Stimulated activated CD4-positive, alpha-beta T cell treated with anti-CD3 and anti-CD28 coated beads, Interleukin-12 subunit alpha, Interleukin-12 subunit beta, amount 100 ng/mL, for 24 hours (primary cell): ENCODE results near the gene MPND.
A peak's percentile ranks its signal among the peaks of the same experiment; 100 is the strongest.

Experiments
- DNase-seq, 2 experiments: peaks; one replicate each; pipeline ENCODE4 v3.0.0-alpha.2; 2020; ENCODE audit warnings: low read depth in 2 of 2

Gene MPND

GRCh38 chr19:4376991-4377781 lies 33.8 kb downstream of the MPND start:
- DNase-seq = no peak

- no peak for DNase-seq
Measured at GRCh38 chr19:4378886-4379285, 35.5 kb downstream of the MPND start.

GRCh38 chr19:4379383-4380253 lies 36.3 kb downstream of the MPND start:
- DNase-seq = peak in 1 of 2 experiments; percentile 32

GRCh38 chr19:4380254-4380727 lies 36.9 kb downstream of the MPND start:
- no peak for DNase-seq

GRCh38 chr19:4385291-4386040 lies 42.1 kb downstream of the MPND start:
- DNase-seq = no peak

- DNase-seq = no peak
Measured at GRCh38 chr19:4386041-4386782, 42.9 kb downstream of the MPND start.

GRCh38 chr19:4388337-4389063 lies 45.1 kb downstream of the MPND start:
- DNase-seq = no peak

- no peak for DNase-seq
Measured at GRCh38 chr19:4389064-4389375, 45.7 kb downstream of the MPND start.

GRCh38 chr19:4389511-4390016 lies 46.2 kb downstream of the MPND start:
- no peak for DNase-seq

GRCh38 chr19:4390017-4390566 lies 46.7 kb downstream of the MPND start:
- DNase-seq = no peak

GRCh38 chr19:4390567-4391305 lies 47.4 kb downstream of the MPND start:
- no peak for DNase-seq

GRCh38 chr19:4391306-4391693 lies 47.9 kb downstream of the MPND start:
- DNase-seq = no peak

GRCh38 chr19:4391701-4392483 lies 48.5 kb downstream of the MPND start:
- no peak for DNase-seq

- DNase-seq = no peak
Measured at GRCh38 chr19:4393947-4394590, 50.7 kb downstream of the MPND start.

GRCh38 chr19:4396949-4397783 lies 53.8 kb downstream of the MPND start:
- DNase-seq = no peak

- no peak for DNase-seq
Measured at GRCh38 chr19:4399812-4400134, 56.4 kb downstream of the MPND start.

GRCh38 chr19:4400135-4400936 lies 57.0 kb downstream of the MPND start, which contains the start of gene SH3GL1:
TSS of gene SH3GL1 (minus strand) at chr19:4400547. CDS start at chr19:4400368, 179 bp downstream.
- DNase-seq = peak; percentile 87 to 91
